Activated CD8-positive, alpha-beta memory T cell treated with anti-CD3 and anti-CD28 coated beads for 36 hours (primary cell): ENCODE measurements around the gene ZNF304. TPM values are rescaled to one million over a fixed set of nuclear protein-coding genes. Genes with fewer than 3 reads are reported as not detected.
"Not testable (repeated sequence)": the region's sequence is repeated elsewhere in the genome, so short reads cannot be mapped to it uniquely, and the experiment has no call there.

Experiments used
- CTCF ChIA-PET: fragments of 350-600 bp; sonication (Branson Sonifier 250); formaldehyde crosslinking; loops from one replicate; lab custom pipeline; 2021; ENCODE audit warnings: antibody characterized with exemption; lab: Charles Lee
- POLR2A ChIA-PET: fragments of 350-600 bp; sonication (Branson Sonifier 250); formaldehyde crosslinking; loops from one replicate; lab custom pipeline; 2021; ENCODE audit warnings: antibody characterized with exemption; lab: Charles Lee
- total RNA-seq, 2 experiments: library from RNA; stranded (reverse); gene quantifications; one replicate each; pipeline ENCODE4 v1.2.3, GENCODE V29; 2021

ZNF304 gene
- total RNA-seq, 2 experiments from 2014 or later = 8.9 to 9.7 TPM

GRCh38 chr19:57351867-57352266 is 796 bp downstream of the ZNF304 start:
- ChIA-PET CTCF (interaction anchor here (1.1 kb wide), 1 partner anchor 12 kb away, joined by 3 read pairs; the partner anchor contains the start of genes TRAPPC2B and ZNF547), POLR2A (no interaction called here)

- ChIA-PET POLR2A (no interaction called here), CTCF (no interaction called here)
These were observed 4.8 kb downstream of the ZNF304 start for GRCh38 chr19:57355916-57356315.

- ChIA-PET CTCF (interaction anchor here (0.6 to 1.5 kb wide), 2 partner anchors 10 to 28 kb away, joined by 3 read pairs; no protein-coding TSS in a partner anchor), POLR2A (no interaction called here)
These were observed 6.3 kb downstream of the ZNF304 start for GRCh38 chr19:57357406-57357805.

- POLR2A ChIA-PET = no interaction called here
- CTCF ChIA-PET = no interaction called here
These were observed 8.2 kb downstream of the ZNF304 start for GRCh38 chr19:57359300-57359699.

- ChIA-PET CTCF (no interaction called here), POLR2A (interaction anchor here (1.7 kb wide), 1 partner anchor 27 kb away, joined by 5 read pairs; the partner anchor contains the start of gene ZNF548)
These were observed 11.3 kb downstream of the ZNF304 start for GRCh38 chr19:57362419-57362818.

GRCh38 chr19:57362997-57363687 is 12.1 kb downstream of the ZNF304 start, which contains the start of the genes TRAPPC2B and ZNF547:
Gene TRAPPC2B (plus strand): TSS chr19:57363551. CDS start chr19:57364834, 1,283 bp downstream.
Gene ZNF547 (plus strand): TSS chr19:57363551. CDS start chr19:57368556, 5,005 bp downstream.
- ChIA-PET CTCF (interaction anchor here (1.0 kb wide), 1 partner anchor 12 kb away, joined by 3 read pairs; the partner anchor contains the start of gene ZNF304), POLR2A (interaction anchor here (0.6 to 1.7 kb wide), 2 partner anchors 26 to 820 kb away, joined by 3 to 5 read pairs; partner anchors contain the start of genes ZNF274 and ZNF548)

- CTCF ChIA-PET = interaction anchor here (1.0 kb wide), 1 partner anchor 12 kb away, joined by 3 read pairs; the partner anchor contains the start of gene ZNF304
- POLR2A ChIA-PET = interaction anchor here (0.6 to 1.7 kb wide), 2 partner anchors 26 to 819 kb away, joined by 3 to 5 read pairs; partner anchors contain the start of genes ZNF274 and ZNF548
These were observed 12.7 kb downstream of the ZNF304 start for GRCh38 chr19:57363688-57364181.

GRCh38 chr19:57366776-57367175 is 15.7 kb downstream of the ZNF304 start:
- POLR2A ChIA-PET = no interaction called here
- CTCF ChIA-PET = no interaction called here

- POLR2A ChIA-PET = no interaction called here
- CTCF ChIA-PET = no interaction called here
These were observed 23.1 kb downstream of the ZNF304 start for GRCh38 chr19:57374179-57374578.

- CTCF ChIA-PET, POLR2A ChIA-PET: not testable (repeated sequence)
These were observed 23.6 kb downstream of the ZNF304 start for GRCh38 chr19:57374647-57375046.

- ChIA-PET CTCF (no interaction called here), POLR2A (no interaction called here)
These were observed 25.1 kb downstream of the ZNF304 start for GRCh38 chr19:57376151-57376550.

- ChIA-PET POLR2A (no interaction called here), CTCF (no interaction called here)
These were observed 26.6 kb downstream of the ZNF304 start for GRCh38 chr19:57377498-57378146.

GRCh38 chr19:57380923-57381322 is 29.9 kb downstream of the ZNF304 start:
- CTCF ChIA-PET = no interaction called here
- POLR2A ChIA-PET = no interaction called here

- ChIA-PET CTCF (no interaction called here), POLR2A (interaction anchor here (0.9 kb wide), 1 partner anchor 370 kb away, joined by 4 read pairs; no protein-coding TSS in a partner anchor)
These were observed 31.9 kb downstream of the ZNF304 start for GRCh38 chr19:57382806-57383488.

GRCh38 chr19:57389194-57389729 is 38.2 kb downstream of the ZNF304 start:
- ChIA-PET CTCF (no interaction called here), POLR2A (interaction anchor here (0.8 to 1.6 kb wide), 3 partner anchors 15 to 45 kb away, joined by 3 to 6 read pairs (median 5); partner anchors contain the start of genes TRAPPC2B, ZNF547 and ZNF749)

GRCh38 chr19:57389730-57390598 is 38.9 kb downstream of the ZNF304 start, which contains the start of gene ZNF548:
Gene ZNF548 (plus strand): TSS chr19:57389854. CDS start chr19:57390100, 246 bp downstream.
- CTCF ChIA-PET = no interaction called here
- POLR2A ChIA-PET = interaction anchor here (0.8 to 1.6 kb wide), 3 partner anchors 14 to 45 kb away, joined by 3 to 6 read pairs (median 5); partner anchors contain the start of genes TRAPPC2B, ZNF547 and ZNF749

GRCh38 chr19:57395710-57396109 is 44.6 kb downstream of the ZNF304 start:
- ChIA-PET CTCF (no interaction called here), POLR2A (no interaction called here)

- CTCF ChIA-PET = no interaction called here
- POLR2A ChIA-PET = no interaction called here
These were observed 47.8 kb downstream of the ZNF304 start for GRCh38 chr19:57398868-57399267.
